Stomach smooth muscle (tissue), 2 donors: Measurements from ENCODE around the gene KIF1A.

Source experiments
- H3K27ac ChIP-seq: one replicate; pipeline ENCODE4 v1.7.0; 2013; ENCODE audit warnings: mild to moderate bottlenecking, low read length, inconsistent platforms
- H3K27me3 ChIP-seq, 2 donors: one replicate each; pipeline ENCODE4 v1.7.0; 2013; ENCODE audit warnings: low read length in 2 of 2; ENCODE audit not compliant: insufficient read depth in 2 of 2, control insufficient read depth in 1 of 2
- H3K36me3 ChIP-seq, 2 donors: one replicate each; pipeline ENCODE4 v1.7.0; 2013; ENCODE audit warnings: low read length in 2 of 2; ENCODE audit not compliant: control insufficient read depth in 2 of 2, insufficient read depth in 2 of 2
- H3K4me1 ChIP-seq: one replicate; pipeline ENCODE4 v1.7.0; 2013; ENCODE audit warnings: low read length; ENCODE audit not compliant: control insufficient read depth, insufficient read depth
- H3K4me3 ChIP-seq, 2 donors: one replicate each; pipeline ENCODE4 v1.7.0; 2013; ENCODE audit warnings: low read length in 2 of 2
- H3K9ac ChIP-seq, 2 donors: one replicate each; pipeline ENCODE4 v1.7.0; 2013; ENCODE audit warnings: low read length in 2 of 2, mild to moderate bottlenecking in 1 of 2
- H3K9me3 ChIP-seq, 2 donors: one replicate each; pipeline ENCODE4 v1.7.0; 2013; ENCODE audit warnings: low read length in 2 of 2; ENCODE audit not compliant: control insufficient read depth in 2 of 2
- donor health status: healthy.
- donor health status: Pancreatic carcinoma.

Gene KIF1A

GRCh38 chr2:240840435-240841060, 20.5 kb upstream of the KIF1A start:
- Histone ChIP-seq H3K9ac (no peak overlapping the region), H3K36me3 (no peaks in the 10 kb centered on the region), H3K27me3 (peaks cover 11 to 12% of the 10 kb centered on the region in 2 donors), H3K4me3 (no peak overlapping the region), H3K4me1 (peaks cover 4% of the 10 kb centered on the region), H3K9me3 (no peaks in the 10 kb centered on the region), H3K27ac (no peak overlapping the region)

- Histone ChIP-seq H3K9ac (no peak overlapping the region), H3K27ac (no peak overlapping the region), H3K4me3 (no peak overlapping the region), H3K9me3 (no peaks in the 10 kb centered on the region), H3K27me3 (peaks cover 11 to 12% of the 10 kb centered on the region in 2 donors), H3K36me3 (no peaks in the 10 kb centered on the region), H3K4me1 (peaks cover 4% of the 10 kb centered on the region)
Measured at GRCh38 chr2:240839152-240840143, 19.4 kb upstream of the KIF1A start.

GRCh38 chr2:240837621-240838020, 17.6 kb upstream of the KIF1A start:
- Histone ChIP-seq H3K27ac (no peak overlapping the region), H3K9me3 (no peaks in the 10 kb centered on the region), H3K4me3 (no peak overlapping the region), H3K36me3 (no peaks in the 10 kb centered on the region), H3K27me3 (peaks cover 11 to 12% of the 10 kb centered on the region in 2 donors), H3K9ac (no peak overlapping the region), H3K4me1 (peaks cover 4% of the 10 kb centered on the region)

- Histone ChIP-seq H3K9me3 (no peaks in the 10 kb centered on the region), H3K4me1 (peaks cover 4% of the 10 kb centered on the region), H3K4me3 (no peak overlapping the region), H3K27ac (no peak overlapping the region), H3K36me3 (no peaks in the 10 kb centered on the region), H3K9ac (no peak overlapping the region), H3K27me3 (peaks cover 11 to 12% of the 10 kb centered on the region in 2 donors)
Measured at GRCh38 chr2:240836781-240837467, 16.9 kb upstream of the KIF1A start.

- Histone ChIP-seq H3K27me3 (peaks cover 4 to 5% of the 10 kb centered on the region in 2 donors), H3K9me3 (no peaks in the 10 kb centered on the region), H3K4me3 (no peak overlapping the region), H3K4me1 (peaks cover 9% of the 10 kb centered on the region), H3K9ac (no peak overlapping the region), H3K36me3 (no peaks in the 10 kb centered on the region), H3K27ac (no peak overlapping the region)
Measured at GRCh38 chr2:240835528-240835927, 15.5 kb upstream of the KIF1A start.

GRCh38 chr2:240834377-240834975, 14.5 kb upstream of the KIF1A start:
- Histone ChIP-seq H3K9ac (no peak overlapping the region), H3K36me3 (no peaks in the 10 kb centered on the region), H3K4me1 (peaks cover 9% of the 10 kb centered on the region), H3K4me3 (no peak overlapping the region), H3K27me3 (peaks cover 2% of the 10 kb centered on the region in 2 donors), H3K27ac (no peak overlapping the region), H3K9me3 (no peaks in the 10 kb centered on the region)

GRCh38 chr2:240833724-240834285, 13.8 kb upstream of the KIF1A start:
- H3K27me3 ChIP-seq: peaks cover 0 to 4% of the 10 kb centered on the region in 2 donors

GRCh38 chr2:240832921-240833494, 13.0 kb upstream of the KIF1A start:
- Histone ChIP-seq H3K9ac (no peak overlapping the region), H3K27ac (no peak overlapping the region), H3K27me3 (peaks cover 0 to 7% of the 10 kb centered on the region in 2 donors), H3K4me1 (peaks cover 9% of the 10 kb centered on the region), H3K36me3 (no peaks in the 10 kb centered on the region), H3K4me3 (peak overlapping the region in 1 of 2 donors; percentile 54), H3K9me3 (no peaks in the 10 kb centered on the region)

More at GRCh38 chr2:240833724-240834285, 13.8 kb upstream of the KIF1A start:
- Histone ChIP-seq H3K27ac (no peak overlapping the region), H3K36me3 (no peaks in the 10 kb centered on the region), H3K4me3 (no peak overlapping the region), H3K9me3 (no peaks in the 10 kb centered on the region), H3K9ac (no peak overlapping the region), H3K4me1 (peaks cover 9% of the 10 kb centered on the region)

GRCh38 chr2:240832205-240832727, 12.2 kb upstream of the KIF1A start:
- H3K36me3 ChIP-seq: no peaks in the 10 kb centered on the region

More at GRCh38 chr2:240832205-240832727, 12.2 kb upstream of the KIF1A start:
- no peaks in the 10 kb centered on the region for H3K9me3 ChIP-seq
- H3K9ac ChIP-seq: peak overlapping the region in 1 of 2 donors; percentile 63
- H3K4me1 ChIP-seq: peaks cover 9% of the 10 kb centered on the region
- peaks cover 5 to 10% of the 10 kb centered on the region in 2 donors for H3K27me3 ChIP-seq
- H3K27ac ChIP-seq: no peak overlapping the region
- H3K4me3 ChIP-seq: peak overlapping the region; percentile 62 to 81
